Testis (tissue), 3 donors: ENCODE results near the gene TGFBR2. TPM values are rescaled to one million over a fixed set of nuclear protein-coding genes. Genes with fewer than 3 reads are reported as not detected.
A peak's percentile ranks its signal among the peaks of the same experiment; 100 is the strongest.
"Not testable (repeated sequence)": the region's sequence is repeated elsewhere in the genome, so short reads cannot be mapped to it uniquely, and the experiment has no call there.

Source experiments
- DNase-seq: peaks from one replicate; pipeline ENCODE4 v3.0.0-alpha.2; 2019
- H3K27ac ChIP-seq, 2 donors: fragments of 200-600 bp; sonication (generic); one replicate each; pipeline ENCODE4 v1.5.1; 2019
- H3K27me3 ChIP-seq: fragments of 200-600 bp; sonication (generic); one replicate; pipeline ENCODE4 v1.5.1; 2019
- H3K36me3 ChIP-seq: fragments of 200-600 bp; sonication (generic); one replicate; pipeline ENCODE4 v1.5.1; 2017; ENCODE audit warnings: low read depth; ENCODE audit errors: missing control alignments
- H3K4me1 ChIP-seq: fragments of 200-600 bp; sonication (generic); one replicate; pipeline ENCODE4 v1.5.1; 2019
- H3K4me3 ChIP-seq, 2 donors: fragments of 200-600 bp; sonication (generic); one replicate each; pipeline ENCODE4 v1.5.1; 2017 to 2019
- H3K9me3 ChIP-seq: fragments of 200-600 bp; sonication (generic); one replicate; pipeline ENCODE4 v1.5.1; 2017
- POLR2A ChIP-seq: fragments of 450-650 bp; IDR thresholded peaks from one replicate; pipeline ENCODE4 v1.6.1; 2017; ENCODE audit warnings: antibody characterized with exemption, mild to moderate bottlenecking, moderate library complexity
- WGBS, 2 donors: methylation state at CpG; one replicate each; pipeline ENCODE4 v1.1.5; 2018; 5-methylcytosine and 5-hydroxymethylcytosine counted together
- intact Hi-C: fragments of 100-400 bp; cut with DNase I; formaldehyde crosslinking; loops from one replicate; pipeline ENCODE4 v1.15.1; 2023; ENCODE audit warnings: low total_unique reads
- polyA plus RNA-seq: library from polyadenylated mRNA; stranded (reverse); fragments of 350-450 nt; fragmentation: Illumina TruSeq; extraction: RNeasy Lipid Tissue Mini Kit (QIAGEN cat#74804); gene quantifications from one replicate; pipeline ENCODE4 v1.2.3, GENCODE V29; 2014; ENCODE audit warnings: low read depth, low replicate concordance; ENCODE audit not compliant: insufficient read depth
- total RNA-seq, 2 donors: library from RNA; depleted of rRNA; stranded (reverse); fragments of >200 nt; gene quantifications; one replicate each; pipeline ENCODE4 v1.2.3, GENCODE V29; 2016
- TF ChIP-seq, protein P1 (sequence below), 3 experiments: fragments of 450-650 bp in 2 of 3; fragments of 200-600 bp in 1 of 3; sonication (generic) in 1 of 3; IDR thresholded peaks; one replicate each; pipeline ENCODE4 v1.5.1; 2016 to 2019; ENCODE audit warnings: antibody characterized with exemption in 3 of 3, mild to moderate bottlenecking in 2 of 3, moderate library complexity in 1 of 3

Gene TGFBR2
- total and polyA plus RNA-seq, 3 donors from 2014 or later: 18.7 to 35.3 (median 26.1) TPM

DNA sequence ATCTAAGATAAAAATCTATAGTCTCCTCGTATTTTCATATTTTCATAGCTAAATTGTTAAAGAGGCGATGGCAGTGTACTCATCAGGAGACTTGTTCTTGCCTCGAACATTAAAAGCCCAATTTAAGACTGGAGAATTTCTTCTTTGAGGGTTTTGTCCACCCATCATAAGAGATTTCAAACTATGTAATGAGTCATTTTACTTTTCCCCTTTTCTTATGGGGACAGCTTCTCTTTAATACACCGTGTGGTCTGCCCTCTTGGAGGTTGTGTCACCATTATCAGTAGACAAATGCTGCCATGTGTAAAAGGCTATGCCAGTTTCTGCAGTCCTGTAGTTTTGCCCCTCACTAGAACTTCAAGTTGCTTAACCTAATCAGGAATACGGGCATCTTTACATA, 16.9 kb downstream of the TGFBR2 start:
- no peak for DNase-seq
- Histone ChIP-seq H3K27me3 (no peaks in the 10 kb centered on the region), H3K27ac (no peak overlapping the region), H3K9me3 (no peaks in the 10 kb centered on the region), H3K4me3 (no peak overlapping the region), H3K36me3 (no peaks in the 10 kb centered on the region), H3K4me1 (peaks cover 3% of the 10 kb centered on the region)
- TF ChIP-seq, protein P1, sequence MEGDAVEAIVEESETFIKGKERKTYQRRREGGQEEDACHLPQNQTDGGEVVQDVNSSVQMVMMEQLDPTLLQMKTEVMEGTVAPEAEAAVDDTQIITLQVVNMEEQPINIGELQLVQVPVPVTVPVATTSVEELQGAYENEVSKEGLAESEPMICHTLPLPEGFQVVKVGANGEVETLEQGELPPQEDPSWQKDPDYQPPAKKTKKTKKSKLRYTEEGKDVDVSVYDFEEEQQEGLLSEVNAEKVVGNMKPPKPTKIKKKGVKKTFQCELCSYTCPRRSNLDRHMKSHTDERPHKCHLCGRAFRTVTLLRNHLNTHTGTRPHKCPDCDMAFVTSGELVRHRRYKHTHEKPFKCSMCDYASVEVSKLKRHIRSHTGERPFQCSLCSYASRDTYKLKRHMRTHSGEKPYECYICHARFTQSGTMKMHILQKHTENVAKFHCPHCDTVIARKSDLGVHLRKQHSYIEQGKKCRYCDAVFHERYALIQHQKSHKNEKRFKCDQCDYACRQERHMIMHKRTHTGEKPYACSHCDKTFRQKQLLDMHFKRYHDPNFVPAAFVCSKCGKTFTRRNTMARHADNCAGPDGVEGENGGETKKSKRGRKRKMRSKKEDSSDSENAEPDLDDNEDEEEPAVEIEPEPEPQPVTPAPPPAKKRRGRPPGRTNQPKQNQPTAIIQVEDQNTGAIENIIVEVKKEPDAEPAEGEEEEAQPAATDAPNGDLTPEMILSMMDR (IDR thresholded peaks at IDR 0.05): no peak
- no peak for TF ChIP-seq POLR2A
- intact Hi-C loops: no loop called here
- 84 to 90% methylated on average over 5 of the region's 5 CpGs for WGBS, 2 donors

DNA sequence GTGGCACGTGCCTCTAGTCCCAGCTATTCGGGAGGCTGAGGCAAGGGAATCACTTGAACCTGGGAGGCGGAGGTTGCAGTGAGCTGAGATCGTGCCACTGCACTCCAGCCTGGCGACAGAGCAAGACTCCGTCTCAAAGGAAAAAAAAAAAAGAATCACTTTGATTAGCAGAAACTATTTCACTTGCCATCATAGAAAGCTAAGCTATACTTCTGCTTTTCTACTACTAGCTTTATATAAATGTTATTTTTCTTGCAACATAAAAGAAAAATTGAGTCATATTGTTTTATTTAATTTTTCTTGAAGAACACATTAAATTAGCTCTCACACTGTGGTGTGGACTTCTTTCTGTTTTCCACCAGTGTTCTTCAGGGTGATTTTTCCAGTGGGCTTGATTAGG, 18.1 kb downstream of the TGFBR2 start:
- H3K36me3 ChIP-seq, H3K9me3 ChIP-seq, H3K4me3 ChIP-seq, DNase-seq, intact Hi-C loops, H3K27ac ChIP-seq, H3K27me3 ChIP-seq: not testable (repeated sequence)
- 80 to 91% methylated on average over 6 of the region's 6 CpGs for WGBS, 2 donors
- H3K4me1 ChIP-seq: peaks cover 14% of the 10 kb centered on the region

DNA sequence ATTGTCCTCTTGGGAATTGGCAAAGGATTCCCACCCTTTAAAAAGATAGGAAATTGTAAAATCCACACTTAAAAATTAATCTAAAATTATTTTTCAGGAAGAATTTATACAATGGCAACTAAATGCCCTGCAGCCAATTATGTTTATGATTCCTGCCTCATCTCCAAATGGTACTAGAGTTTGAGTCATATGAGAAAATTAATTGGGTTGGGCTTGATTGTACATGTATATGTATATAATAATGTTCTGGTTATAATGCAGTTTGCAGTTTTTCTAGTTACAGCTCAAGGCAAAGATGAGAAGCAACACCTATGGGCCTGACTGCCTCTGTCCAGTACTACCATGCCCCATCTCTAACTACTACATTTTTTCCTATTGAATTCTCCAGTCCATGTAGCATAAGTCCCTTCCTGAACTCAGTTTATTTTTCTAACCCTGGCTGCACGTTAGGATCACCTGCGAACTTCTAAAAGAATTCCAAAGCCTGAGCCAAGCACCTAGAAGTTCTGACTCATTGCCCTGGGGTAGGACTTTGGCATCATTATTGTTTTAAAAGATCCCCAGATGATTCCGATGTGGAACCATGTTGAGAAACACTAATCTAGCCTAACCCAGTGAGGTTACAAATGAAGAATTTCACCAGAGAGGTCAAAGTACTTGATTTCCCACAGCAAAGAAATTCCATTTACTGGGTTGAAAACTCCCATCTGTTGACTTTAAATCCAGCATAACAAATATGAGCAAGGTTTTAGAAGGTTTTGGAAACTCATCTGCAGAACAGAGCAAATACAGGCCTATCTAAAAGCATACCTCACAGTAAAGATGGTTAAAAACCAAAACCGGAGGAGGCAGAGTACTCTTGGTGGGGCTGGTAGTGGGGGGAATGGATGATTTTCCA, 19.4 kb downstream of the TGFBR2 start:
- no peak for DNase-seq
- intact Hi-C loops: no loop called here
- 76 to 82% methylated on average over 4 of the region's 4 CpGs for WGBS, 2 donors
- no peaks in the 10 kb centered on the region for H3K36me3 ChIP-seq
- no peaks in the 10 kb centered on the region for H3K27me3 ChIP-seq
- H3K27ac ChIP-seq: no peak overlapping the region
- no peak overlapping the region for H3K4me3 ChIP-seq
- TF ChIP-seq POLR2A: no peak
- TF ChIP-seq, protein P1 (IDR thresholded peaks at IDR 0.05): no peak
- H3K9me3 ChIP-seq: no peaks in the 10 kb centered on the region
- H3K4me1 ChIP-seq: peaks cover 23% of the 10 kb centered on the region

DNA sequence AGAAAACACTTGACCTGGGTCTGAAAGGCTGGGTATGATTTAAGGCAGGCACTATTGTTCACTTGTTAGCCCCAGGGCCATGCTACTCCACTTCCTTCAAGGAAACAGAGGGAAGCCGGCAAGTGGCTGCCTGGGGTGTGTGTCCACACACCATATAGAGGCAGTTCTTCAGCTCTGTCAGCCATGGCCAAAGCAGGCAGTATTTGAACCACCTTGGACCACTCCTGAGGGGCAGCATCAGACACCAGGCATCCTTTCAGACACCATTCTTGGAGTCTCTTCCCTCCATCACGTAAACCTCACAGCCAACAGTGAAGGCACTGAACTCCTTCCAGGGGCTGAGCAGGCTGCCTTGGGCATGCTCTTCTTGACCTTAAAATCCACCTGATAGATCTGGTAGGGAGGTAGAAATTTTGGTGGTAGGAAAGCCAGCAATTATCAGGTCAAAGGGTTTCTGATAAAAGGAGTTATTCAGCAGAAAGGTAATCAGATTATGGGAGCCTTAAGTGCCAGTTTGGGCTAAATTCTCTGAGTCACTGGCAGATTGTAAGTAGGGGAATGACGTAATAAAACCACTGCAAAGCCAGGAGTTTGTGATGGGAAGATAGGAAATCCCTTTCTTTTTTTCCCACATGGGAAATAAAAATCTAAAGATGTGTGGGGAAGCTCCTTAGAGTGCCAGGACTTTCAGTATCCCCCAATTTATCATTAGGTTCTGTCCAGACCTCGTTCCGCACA, 20.2 kb downstream of the TGFBR2 start:
- Histone ChIP-seq H3K27ac (peak overlapping the region in 1 of 2 donors; percentile 6), H3K9me3 (no peaks in the 10 kb centered on the region), H3K4me3 (no peak overlapping the region), H3K4me1 (peaks cover 23% of the 10 kb centered on the region), H3K27me3 (no peaks in the 10 kb centered on the region), H3K36me3 (no peaks in the 10 kb centered on the region)
- intact Hi-C loops: no loop called here
- WGBS, 2 donors: 86 to 93% methylated on average over 5 of the region's 5 CpGs
- TF ChIP-seq, protein P1 (IDR thresholded peaks at IDR 0.05): no peak
- no peak for TF ChIP-seq POLR2A
- DNase-seq: no peak

DNA sequence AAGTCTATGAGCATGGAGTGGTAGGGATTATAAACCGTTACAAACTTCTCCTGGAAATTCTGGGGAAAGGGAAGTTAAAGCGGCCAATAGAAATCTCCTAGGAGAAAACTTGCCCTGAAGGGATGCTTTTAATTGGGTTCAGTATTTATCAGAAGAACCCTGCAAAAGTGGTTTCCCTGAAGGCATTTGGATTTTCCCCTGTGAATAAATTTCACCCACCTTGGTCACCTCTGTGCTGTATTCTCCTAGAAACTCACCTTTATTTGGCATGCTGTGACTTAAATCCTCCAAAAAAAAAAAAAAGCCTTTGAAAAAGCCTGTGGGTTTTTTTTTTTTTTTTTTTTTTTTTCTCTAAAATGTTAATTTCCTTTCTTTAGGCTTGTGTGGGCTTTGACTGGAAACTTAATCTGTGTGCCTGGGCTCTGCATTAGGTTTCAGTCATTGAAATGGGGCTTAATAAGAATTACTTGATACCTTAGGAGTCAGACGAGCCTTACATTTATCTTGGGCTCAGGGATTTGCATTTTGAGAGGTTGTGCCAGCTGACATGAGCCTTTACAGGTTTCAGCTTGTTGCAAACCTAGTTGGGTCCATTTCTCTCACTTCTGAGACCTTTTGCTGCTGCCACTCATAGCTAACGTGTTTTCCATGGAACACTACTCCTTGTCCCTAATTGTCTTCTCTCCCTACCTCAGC, 22.0 kb downstream of the TGFBR2 start:
- TF ChIP-seq, protein P1 (IDR thresholded peaks at IDR 0.05): no peak
- Histone ChIP-seq H3K36me3 (no peaks in the 10 kb centered on the region), H3K9me3 (no peaks in the 10 kb centered on the region), H3K27me3 (no peaks in the 10 kb centered on the region), H3K4me1 (peaks cover 23% of the 10 kb centered on the region), H3K27ac (peak overlapping the region; percentile 47 to 65), H3K4me3 (no peak overlapping the region)
- 67 to 74% methylated on average over 4 of the region's 4 CpGs for WGBS, 2 donors
- intact Hi-C loops: no loop called here
- DNase-seq: no peak
